ENCODE results near the gene BOD1.
A peak's percentile ranks its signal among the peaks of the same experiment; 100 is the strongest.

Gene BOD1

DNA sequence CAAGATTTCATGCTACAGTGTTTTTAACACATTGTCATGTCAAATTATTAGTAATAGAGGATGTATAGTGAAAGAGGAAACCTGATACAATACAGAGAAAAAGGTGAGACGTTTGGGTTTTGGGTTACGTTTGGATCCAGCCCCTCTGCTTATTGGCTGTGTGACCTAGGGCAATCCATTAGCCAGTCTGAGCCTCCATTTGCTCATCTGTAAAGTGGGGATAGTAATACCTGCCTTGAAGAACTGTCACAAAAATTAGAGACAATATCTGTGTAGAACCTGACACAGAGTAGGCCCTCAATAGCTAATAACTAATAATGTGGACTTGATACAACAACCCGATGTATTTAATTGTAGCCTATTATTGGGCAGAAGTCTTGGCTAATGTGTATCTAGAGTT, 4.3 kb upstream of the BOD1 start:
- TF ChIP-seq, protein P1, sequence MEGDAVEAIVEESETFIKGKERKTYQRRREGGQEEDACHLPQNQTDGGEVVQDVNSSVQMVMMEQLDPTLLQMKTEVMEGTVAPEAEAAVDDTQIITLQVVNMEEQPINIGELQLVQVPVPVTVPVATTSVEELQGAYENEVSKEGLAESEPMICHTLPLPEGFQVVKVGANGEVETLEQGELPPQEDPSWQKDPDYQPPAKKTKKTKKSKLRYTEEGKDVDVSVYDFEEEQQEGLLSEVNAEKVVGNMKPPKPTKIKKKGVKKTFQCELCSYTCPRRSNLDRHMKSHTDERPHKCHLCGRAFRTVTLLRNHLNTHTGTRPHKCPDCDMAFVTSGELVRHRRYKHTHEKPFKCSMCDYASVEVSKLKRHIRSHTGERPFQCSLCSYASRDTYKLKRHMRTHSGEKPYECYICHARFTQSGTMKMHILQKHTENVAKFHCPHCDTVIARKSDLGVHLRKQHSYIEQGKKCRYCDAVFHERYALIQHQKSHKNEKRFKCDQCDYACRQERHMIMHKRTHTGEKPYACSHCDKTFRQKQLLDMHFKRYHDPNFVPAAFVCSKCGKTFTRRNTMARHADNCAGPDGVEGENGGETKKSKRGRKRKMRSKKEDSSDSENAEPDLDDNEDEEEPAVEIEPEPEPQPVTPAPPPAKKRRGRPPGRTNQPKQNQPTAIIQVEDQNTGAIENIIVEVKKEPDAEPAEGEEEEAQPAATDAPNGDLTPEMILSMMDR (IDR thresholded peaks at IDR 0.05; ENCODE audit: low read depth, low read length, missing control alignments): no peak
- H3K4me3 ChIP-seq (ENCODE audit: low read depth, low read length): no peak overlapping the region
- no peak for DNase-seq (ENCODE audit: low read depth)

DNA sequence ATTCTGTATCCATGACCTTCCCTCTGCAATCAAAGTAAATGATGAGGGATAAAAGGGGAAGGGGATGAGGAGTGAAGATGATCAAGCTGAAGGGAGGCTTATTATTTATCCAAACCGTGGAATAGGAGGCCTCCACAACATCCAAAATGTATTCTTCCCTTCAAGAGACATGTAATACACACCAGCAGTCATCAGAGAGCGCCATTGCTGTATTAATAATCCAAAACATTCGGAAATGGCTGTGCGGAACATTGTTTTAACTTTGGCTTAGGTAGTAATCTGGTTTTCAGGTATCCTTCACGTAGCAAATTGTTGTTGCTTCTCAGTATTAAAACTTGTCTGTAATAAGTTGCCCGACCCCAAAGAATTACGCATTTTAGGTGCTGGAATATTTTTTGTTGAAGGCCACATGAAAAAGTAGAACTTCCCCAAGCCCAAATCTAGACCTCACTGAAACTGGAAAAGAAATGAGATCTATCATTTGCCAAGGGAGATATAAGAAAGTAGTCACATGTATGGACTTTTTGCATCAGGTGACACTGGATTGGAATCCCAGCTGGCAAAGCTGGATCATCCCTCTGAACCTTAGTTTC, 2.6 kb upstream of the BOD1 start:
- DNase-seq (ENCODE audit: low read depth): peak; percentile 34
- TF ChIP-seq, protein P1 (IDR thresholded peaks at IDR 0.05; ENCODE audit: low read depth, low read length, missing control alignments): peak; percentile 63
- H3K4me3 ChIP-seq (ENCODE audit: low read depth, low read length): no peak overlapping the region

DNA sequence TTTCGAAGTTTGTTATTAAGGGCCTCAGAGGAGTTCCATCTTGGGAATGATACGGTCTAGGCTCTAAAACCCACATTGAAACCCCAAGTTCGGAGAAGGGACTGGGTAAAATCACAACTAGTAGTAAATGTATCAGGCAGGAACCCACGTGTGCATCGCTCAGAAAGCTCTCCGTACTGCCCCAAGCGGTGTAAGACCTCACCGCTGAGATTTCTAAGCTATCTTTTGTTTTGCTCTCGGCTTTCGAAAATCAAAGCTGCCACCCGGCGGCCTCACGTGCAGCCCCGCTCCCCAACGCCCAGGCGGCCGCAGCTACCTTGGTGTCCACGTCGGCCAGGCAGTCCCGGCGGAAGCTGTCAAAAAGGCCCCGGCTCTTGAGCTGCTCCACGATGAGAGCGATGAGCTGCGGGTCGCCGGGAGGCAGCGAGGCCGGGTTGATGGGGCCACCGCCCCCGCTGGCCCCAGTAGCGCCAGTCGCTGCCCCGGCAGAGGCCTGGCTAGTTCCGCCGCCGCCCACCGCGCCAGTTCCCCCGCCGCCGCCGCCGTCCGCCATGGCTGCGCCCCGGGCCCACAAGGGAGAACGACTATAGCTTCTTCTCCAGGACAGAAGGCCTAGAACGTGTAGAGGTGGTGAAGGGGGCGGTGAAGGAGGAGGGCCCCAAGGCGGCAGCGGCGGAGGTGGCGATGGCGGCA, 420 bp downstream of the BOD1 start:
- peak overlapping the region; percentile 80 for H3K4me3 ChIP-seq (ENCODE audit: low read depth, low read length)
- TF ChIP-seq, protein P1 (IDR thresholded peaks at IDR 0.05; ENCODE audit: low read depth, low read length, missing control alignments): peak; percentile 84
- peak; percentile 60 for DNase-seq (ENCODE audit: low read depth)

DNA sequence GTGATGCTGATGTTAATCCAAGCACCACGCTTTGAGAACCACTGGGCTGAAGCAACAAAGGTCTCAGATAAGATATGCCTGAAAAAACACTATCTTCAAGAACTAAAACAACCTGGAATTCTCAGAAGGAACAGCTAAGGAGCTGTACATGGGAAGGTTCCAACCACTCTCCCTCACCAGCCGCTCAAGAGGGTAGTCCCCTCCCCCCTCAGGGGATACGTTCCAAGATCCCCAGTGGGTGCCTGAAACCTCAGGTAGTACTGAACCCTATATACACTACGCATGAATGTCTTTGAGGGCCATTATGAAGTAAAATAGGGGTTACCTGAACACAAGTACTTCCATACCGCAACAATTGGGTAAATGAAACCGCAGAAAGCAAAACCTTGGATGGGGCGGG, 1.9 kb downstream of the BOD1 start:
- TF ChIP-seq, protein P1 (IDR thresholded peaks at IDR 0.05; ENCODE audit: low read depth, low read length, missing control alignments): no peak
- no peak for DNase-seq (ENCODE audit: low read depth)
- no peak overlapping the region; the same call in 1 of the 2 replicates for H3K4me3 ChIP-seq (ENCODE audit: low read depth, low read length)

DNA sequence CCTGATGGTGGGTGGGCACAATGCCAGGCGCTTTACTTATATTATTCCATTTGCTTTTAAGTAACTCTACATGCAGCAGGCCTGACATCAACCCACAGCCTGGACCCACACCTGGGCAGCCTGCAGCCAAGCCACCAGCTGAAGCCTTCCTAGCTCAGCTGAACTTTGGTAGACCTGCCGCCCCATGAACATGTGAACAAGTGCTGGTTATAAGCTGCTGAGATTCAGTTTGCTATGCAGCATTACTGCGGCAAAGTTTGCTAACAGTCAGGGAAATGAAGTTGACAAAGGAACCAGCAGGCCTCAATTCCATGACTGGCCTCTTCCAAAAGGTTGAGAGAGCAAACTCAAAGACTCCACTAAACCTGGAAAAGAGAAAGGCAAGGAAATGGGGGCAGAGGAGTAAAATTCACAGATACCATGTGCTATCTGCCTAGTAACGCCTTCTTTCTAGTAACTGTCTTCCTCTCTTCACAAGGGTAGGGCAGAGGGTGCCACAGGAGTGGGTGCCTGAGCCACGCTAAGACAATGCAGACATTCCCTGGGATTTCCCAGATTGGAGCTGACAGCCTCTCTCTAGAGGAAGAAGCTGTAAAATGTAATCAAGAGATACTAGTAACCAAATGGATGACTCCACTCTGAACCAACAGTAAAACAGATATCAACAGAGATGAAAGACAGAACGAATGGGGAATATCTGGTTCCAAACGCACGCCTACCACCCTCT, 2.9 kb downstream of the BOD1 start:
- TF ChIP-seq, protein P1 (IDR thresholded peaks at IDR 0.05; ENCODE audit: low read depth, low read length, missing control alignments): no peak
- no peak overlapping the region for H3K4me3 ChIP-seq (ENCODE audit: low read depth, low read length)
- DNase-seq (ENCODE audit: low read depth): no peak

DNA sequence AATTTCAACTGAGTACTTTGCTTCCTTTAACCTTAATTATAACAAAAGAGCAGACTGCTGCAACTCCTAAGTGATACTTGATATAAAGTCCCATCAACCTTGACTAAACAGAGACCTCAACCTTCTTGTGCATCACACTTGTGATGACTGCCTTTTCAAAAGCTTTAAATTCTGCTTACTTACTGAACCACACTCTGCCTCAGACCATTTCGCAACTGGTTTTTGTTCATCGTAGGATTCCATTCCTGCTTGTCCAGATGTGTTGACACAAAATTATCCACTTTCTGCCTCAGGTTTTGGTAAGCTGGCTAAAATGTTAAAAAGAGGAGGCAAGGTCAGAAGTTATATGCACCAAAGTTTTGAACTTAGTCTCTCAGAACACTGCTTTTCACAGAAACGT, 3.5 kb downstream of the BOD1 start:
- H3K4me3 ChIP-seq (ENCODE audit: low read depth, low read length): no peak overlapping the region
- TF ChIP-seq, protein P1 (IDR thresholded peaks at IDR 0.05; ENCODE audit: low read depth, low read length, missing control alignments): no peak
- no peak for DNase-seq (ENCODE audit: low read depth)
